ENCODE results near the gene GPR137C. TPM values are rescaled to one million over a fixed set of nuclear protein-coding genes. Genes with fewer than 3 reads are reported as not detected.

The GPR137C gene
- total RNA-seq, 1 experiment from 2014 or later: 4.3 TPM

- H2BK20ac ChIP-seq (ENCODE audit: low read depth, low read length, poor library complexity, severe bottlenecking): no peak overlapping the region
- no peak overlapping the region for H3K18ac ChIP-seq (ENCODE audit: insufficient read length, low read depth, low read length)
- H2BK120ac ChIP-seq (ENCODE audit: low read depth, low read length, poor library complexity, severe bottlenecking): no peak overlapping the region
- H3K23ac ChIP-seq (ENCODE audit: insufficient read length, low read depth, low read length): no peak overlapping the region
- no peak overlapping the region for H3K9ac ChIP-seq (ENCODE audit: extremely low read depth, insufficient read length, low read length)
- Mint-ChIP-seq H3K27me3 (ENCODE audit: low read depth) (no peaks in the 10 kb centered on the region), H3K4me3 (0 out of 5 replicates have a peak overlapping the region, but pooled peaks of 1 of the 2 experiments have one; percentile 1), H3K9me3 (no peaks in the 10 kb centered on the region), H3K36me3 (ENCODE audit: insufficient read depth in 1 of 3, low read depth in 3 of 3) (peaks cover 6 to 14% (median 7%) of the 10 kb centered on the region in 3 experiments; a peak in 6 of 7 replicates), H3K27ac (peak overlapping the region in 2 of 3 experiments; percentile 21 to 28; a peak in 3 of 7 replicates), H3K4me1 (peaks cover 9 to 14% of the 10 kb centered on the region in 2 experiments)
- H2BK5ac ChIP-seq (ENCODE audit: insufficient read length, low read length): no peak overlapping the region
- H3K9me3 ChIP-seq (ENCODE audit: control insufficient read depth, low read depth, low read length): no peaks in the 10 kb centered on the region
- no peaks in the 10 kb centered on the region for H3K23me2 ChIP-seq (ENCODE audit: insufficient read length, low read depth, low read length, poor library complexity, severe bottlenecking)
- no peaks in the 10 kb centered on the region for H4K20me1 ChIP-seq (ENCODE audit: control insufficient read depth, insufficient read depth, insufficient read length)
- H4K5ac ChIP-seq (ENCODE audit: insufficient read length, low read depth, low read length): no peak overlapping the region
- H3K27ac ChIP-seq (ENCODE audit: insufficient read length, low read depth, low read length): no peak overlapping the region
- H4K8ac ChIP-seq (replicated peaks; ENCODE audit: insufficient read length, low read depth, low read length): no peak overlapping the region
- H3K79me2 ChIP-seq (ENCODE audit: insufficient read depth, low read length): no peaks in the 10 kb centered on the region
- H3K4me1 ChIP-seq (ENCODE audit: insufficient read depth, low read length): no peaks in the 10 kb centered on the region
- H3K4me2 ChIP-seq (ENCODE audit: insufficient read depth, insufficient read length, low read length): no peak overlapping the region
- H3K79me1 ChIP-seq (ENCODE audit: insufficient read depth, low read depth, low read length, poor library complexity, severe bottlenecking): no peaks in the 10 kb centered on the region
- no peak for TF ChIP-seq CTCF (conservative IDR thresholded peaks at IDR 0.05)
- H2AFZ ChIP-seq (ENCODE audit: low read length): no peak overlapping the region
- H2BK12ac ChIP-seq (ENCODE audit: insufficient read length, low read depth, low read length): no peak overlapping the region
- no peak overlapping the region for H3K4ac ChIP-seq (ENCODE audit: low read depth, low read length)
- H4K91ac ChIP-seq (ENCODE audit: insufficient read length, low read depth, low read length): no peak overlapping the region
- DNase-seq: no peak
- H3K27me3 ChIP-seq (ENCODE audit: insufficient read depth, low read length): no peaks in the 10 kb centered on the region
- H3K14ac ChIP-seq (ENCODE audit: insufficient read depth, low read length): no peak overlapping the region
- WGBS (ENCODE audit: extremely low coverage, insufficient read length, low lambda C conversion rate): no CpG with 5 or more reads among the region's 2 CpGs
- H3T11ph ChIP-seq (ENCODE audit: low read length): no peak overlapping the region
- H3K56ac ChIP-seq (ENCODE audit: insufficient read length, low read depth, low read length): no peak overlapping the region
- H2BK15ac ChIP-seq (ENCODE audit: low read depth, low read length): no peak overlapping the region
- no peak overlapping the region for H2AK5ac ChIP-seq (ENCODE audit: insufficient read length, low read length)
Observed at GRCh38 chr14:52663850-52664249, 111.2 kb downstream of the GPR137C start.

Data from H9 (cell line).